ENCODE results near the gene KIF1B.

KIF1B gene

GRCh38 chr1:10338047-10338446 is 127.7 kb downstream of the KIF1B start:
- Histone ChIP-seq H2AFZ (ENCODE audit: low read length) (no peak overlapping the region), H3K79me2 (ENCODE audit: insufficient read depth, low read length) (no peaks in the 10 kb centered on the region), H3K36me3 (ENCODE audit: insufficient read depth, low read length) (no peaks in the 10 kb centered on the region), H3K9ac (ENCODE audit: low read length) (no peak overlapping the region), H4K20me1 (ENCODE audit: insufficient read depth, low read length) (no peaks in the 10 kb centered on the region), H3K27ac (ENCODE audit: low read depth, low read length, poor library complexity, severe bottlenecking) (no peak overlapping the region), H3K4me3 (ENCODE audit: low read depth, low read length, poor library complexity, severe bottlenecking) (no peak overlapping the region), H3K9me2 (ENCODE audit: low read depth, low read length) (no peaks in the 10 kb centered on the region), H3K4me1 (ENCODE audit: insufficient read depth, low read length, severe bottlenecking) (no peaks in the 10 kb centered on the region), H3K4me2 (ENCODE audit: low read length) (no peak overlapping the region), H3F3A (ENCODE audit: insufficient read depth, low read length) (no peaks in the 10 kb centered on the region), H3K27me3 (ENCODE audit: insufficient read depth, low read length) (no peaks in the 10 kb centered on the region), H3K9me3 (ENCODE audit: low read length) (no peaks in the 10 kb centered on the region)
- TF ChIP-seq CTCF (IDR thresholded peaks at IDR 0.05; ENCODE audit: low read length) (peak; percentile 95), EZH2 (IDR thresholded peaks at IDR 0.05; ENCODE audit: borderline replicate concordance, low read length) (no peak)

GRCh38 chr1:10338611-10339010 is 128.2 kb downstream of the KIF1B start:
- Histone ChIP-seq H3K27ac (ENCODE audit: low read depth, low read length, poor library complexity, severe bottlenecking) (no peak overlapping the region), H3K27me3 (ENCODE audit: insufficient read depth, low read length) (no peaks in the 10 kb centered on the region), H3K36me3 (ENCODE audit: insufficient read depth, low read length) (no peaks in the 10 kb centered on the region), H4K20me1 (ENCODE audit: insufficient read depth, low read length) (no peaks in the 10 kb centered on the region), H3K9ac (ENCODE audit: low read length) (no peak overlapping the region), H3K9me3 (ENCODE audit: low read length) (no peaks in the 10 kb centered on the region), H3K9me2 (ENCODE audit: low read depth, low read length) (no peaks in the 10 kb centered on the region), H3K4me3 (ENCODE audit: low read depth, low read length, poor library complexity, severe bottlenecking) (no peak overlapping the region), H3K4me2 (ENCODE audit: low read length) (no peak overlapping the region), H3K79me2 (ENCODE audit: insufficient read depth, low read length) (no peaks in the 10 kb centered on the region), H2AFZ (ENCODE audit: low read length) (no peak overlapping the region), H3K4me1 (ENCODE audit: insufficient read depth, low read length, severe bottlenecking) (no peaks in the 10 kb centered on the region), H3F3A (ENCODE audit: insufficient read depth, low read length) (no peaks in the 10 kb centered on the region)
- TF ChIP-seq CTCF (IDR thresholded peaks at IDR 0.05; ENCODE audit: low read length) = no peak
- no peak for TF ChIP-seq EZH2 (IDR thresholded peaks at IDR 0.05; ENCODE audit: borderline replicate concordance, low read length)

- H3K4me1 ChIP-seq (ENCODE audit: insufficient read depth, low read length, severe bottlenecking) = no peaks in the 10 kb centered on the region
These were observed 128.7 kb downstream of the KIF1B start for GRCh38 chr1:10339036-10339567.

More at GRCh38 chr1:10339036-10339567, 128.7 kb downstream of the KIF1B start:
- H3K9me2 ChIP-seq (ENCODE audit: low read depth, low read length) = no peaks in the 10 kb centered on the region
- H3K27ac ChIP-seq (ENCODE audit: low read depth, low read length, poor library complexity, severe bottlenecking) = no peak overlapping the region
- no peak overlapping the region for H3K4me2 ChIP-seq (ENCODE audit: low read length)
- H3K79me2 ChIP-seq (ENCODE audit: insufficient read depth, low read length) = no peaks in the 10 kb centered on the region
- H3K9me3 ChIP-seq (ENCODE audit: low read length) = no peaks in the 10 kb centered on the region
- H3F3A ChIP-seq (ENCODE audit: insufficient read depth, low read length) = no peaks in the 10 kb centered on the region
- H3K27me3 ChIP-seq (ENCODE audit: insufficient read depth, low read length) = no peaks in the 10 kb centered on the region
- no peaks in the 10 kb centered on the region for H3K36me3 ChIP-seq (ENCODE audit: insufficient read depth, low read length)
- H2AFZ ChIP-seq (ENCODE audit: low read length) = no peak overlapping the region
- H3K4me3 ChIP-seq (ENCODE audit: low read depth, low read length, poor library complexity, severe bottlenecking) = no peak overlapping the region
- H3K9ac ChIP-seq (ENCODE audit: low read length) = no peak overlapping the region
- no peak for TF ChIP-seq CTCF (IDR thresholded peaks at IDR 0.05; ENCODE audit: low read length)
- TF ChIP-seq EZH2 (IDR thresholded peaks at IDR 0.05; ENCODE audit: borderline replicate concordance, low read length) = no peak
- no peaks in the 10 kb centered on the region for H4K20me1 ChIP-seq (ENCODE audit: insufficient read depth, low read length)

Measured in OCI-LY1 (cell line).